ENCODE data around the gene DPYSL4.
A peak's percentile ranks its signal among the peaks of the same experiment; 100 is the strongest.

DPYSL4 gene

DNA sequence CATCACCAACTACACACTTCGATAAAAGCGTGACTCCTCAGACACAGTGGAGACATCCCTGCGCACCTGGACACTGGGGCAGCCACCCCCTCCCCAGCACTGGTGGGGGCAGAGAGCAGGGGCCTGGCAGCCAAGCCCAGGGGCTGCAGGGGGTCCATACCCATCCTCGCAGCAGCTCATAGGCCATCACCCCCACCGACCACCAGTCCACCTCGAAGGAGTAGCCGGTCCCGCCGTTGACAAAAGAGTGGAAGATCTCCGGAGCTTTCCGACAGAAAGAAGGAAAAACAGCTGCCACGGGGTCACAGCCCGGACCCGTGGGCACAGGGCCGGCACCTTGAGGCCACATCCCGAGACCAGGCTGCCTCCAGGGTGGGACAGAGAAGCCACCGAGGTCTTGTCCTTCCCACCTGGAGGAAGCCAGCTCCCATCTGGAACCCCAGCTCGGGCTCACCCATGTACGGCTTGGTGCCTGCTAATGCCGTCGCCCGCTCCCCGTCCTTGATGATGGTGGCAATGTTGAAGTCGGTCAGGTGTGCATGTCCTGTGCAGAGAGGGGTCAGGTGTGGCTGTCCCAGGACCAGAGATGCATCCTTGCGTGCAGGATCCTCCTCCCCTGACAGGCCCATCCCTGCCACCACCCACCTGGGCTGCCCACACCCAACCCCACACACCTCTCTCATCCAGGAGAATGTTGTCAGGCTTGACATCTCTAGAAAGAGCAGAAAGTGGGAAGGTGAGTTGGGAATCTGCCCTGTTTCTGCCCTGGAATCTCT is 38.5 kb downstream of the DPYSL4 start:
- no peaks in the 10 kb centered on the region for H3K9me3 ChIP-seq (replicated peaks; ENCODE audit: low read length)
- no peak overlapping the region for H3K4me2 ChIP-seq (ENCODE audit: low read length)
- no peak overlapping the region for H3K9ac ChIP-seq (ENCODE audit: low read depth, low read length)
- H3K4me3 ChIP-seq (ENCODE audit: low read length) = no peak overlapping the region
- H3K4me1 ChIP-seq (ENCODE audit: control insufficient read depth, insufficient read depth, low read length) = peaks cover 7% of the 10 kb centered on the region
- H3K36me3 ChIP-seq (ENCODE audit: insufficient read depth, low read length) = no peaks in the 10 kb centered on the region
- H3K27me3 ChIP-seq (ENCODE audit: control insufficient read depth, insufficient read depth, low read length) = no peaks in the 10 kb centered on the region

DNA sequence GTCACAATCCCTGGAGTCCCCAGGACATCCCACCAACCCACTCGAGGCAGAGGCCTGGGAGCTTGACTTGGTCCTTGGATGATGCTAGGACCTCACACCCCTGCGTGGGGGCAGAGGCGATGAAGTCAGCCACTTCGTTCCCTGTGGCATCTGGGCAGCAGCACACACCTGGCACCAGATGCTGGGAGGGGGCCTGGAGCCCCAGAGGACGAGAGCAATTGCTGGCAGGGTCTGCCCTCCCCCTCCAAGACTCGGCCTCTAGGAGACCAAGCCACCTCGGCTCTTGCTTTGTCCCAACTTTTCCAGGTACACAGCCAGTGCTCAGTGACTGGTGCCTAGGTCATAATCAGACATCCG is 39.1 kb downstream of the DPYSL4 start:
- no peak overlapping the region for H3K4me3 ChIP-seq (ENCODE audit: low read length)
- H3K4me2 ChIP-seq (ENCODE audit: low read length) = no peak overlapping the region
- H3K9ac ChIP-seq (ENCODE audit: low read depth, low read length) = no peak overlapping the region
- no peaks in the 10 kb centered on the region for H3K27me3 ChIP-seq (ENCODE audit: control insufficient read depth, insufficient read depth, low read length)
- no peaks in the 10 kb centered on the region for H3K36me3 ChIP-seq (ENCODE audit: insufficient read depth, low read length)
- no peaks in the 10 kb centered on the region for H3K9me3 ChIP-seq (replicated peaks; ENCODE audit: low read length)
- H3K4me1 ChIP-seq (ENCODE audit: control insufficient read depth, insufficient read depth, low read length) = peaks cover 9% of the 10 kb centered on the region

GRCh38 chr10:132226586-132227405 is 40.0 kb downstream of the DPYSL4 start:
- Histone ChIP-seq H3K9ac (ENCODE audit: low read depth, low read length) (no peak overlapping the region), H3K4me2 (ENCODE audit: low read length) (no peak overlapping the region), H3K4me1 (ENCODE audit: control insufficient read depth, insufficient read depth, low read length) (peaks cover 9% of the 10 kb centered on the region)

GRCh38 chr10:132227851-132228390 is 41.2 kb downstream of the DPYSL4 start:
- Histone ChIP-seq H3K4me1 (ENCODE audit: control insufficient read depth, insufficient read depth, low read length) (peaks cover 11% of the 10 kb centered on the region), H3K4me3 (ENCODE audit: low read length) (no peak overlapping the region), H3K9ac (ENCODE audit: low read depth, low read length) (no peak overlapping the region)

More at GRCh38 chr10:132226586-132227405, 40.0 kb downstream of the DPYSL4 start:
- Histone ChIP-seq H3K4me3 (ENCODE audit: low read length) (no peak overlapping the region), H3K36me3 (ENCODE audit: insufficient read depth, low read length) (no peaks in the 10 kb centered on the region), H3K9me3 (replicated peaks; ENCODE audit: low read length) (no peaks in the 10 kb centered on the region), H3K27me3 (ENCODE audit: control insufficient read depth, insufficient read depth, low read length) (no peaks in the 10 kb centered on the region)

DNA sequence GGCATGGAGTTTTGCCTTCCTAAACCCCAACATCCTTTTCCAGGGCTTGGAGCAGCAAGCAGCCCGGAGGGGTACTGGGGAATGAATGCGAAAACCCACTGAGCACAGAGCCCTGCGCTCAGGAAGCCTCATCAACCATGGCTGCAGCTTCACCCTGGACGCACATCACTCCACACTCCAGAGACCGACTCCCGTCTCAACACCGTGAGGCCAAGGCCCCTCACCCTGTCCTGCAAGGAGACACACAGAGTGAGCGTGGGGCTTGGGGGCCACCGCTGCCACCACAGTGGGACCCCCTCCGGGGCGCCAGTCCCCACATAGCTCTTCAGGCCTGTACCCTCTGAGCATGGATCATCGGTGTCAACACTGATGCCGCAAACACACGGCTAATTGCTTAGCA is 41.9 kb downstream of the DPYSL4 start:
- no peaks in the 10 kb centered on the region for H3K27me3 ChIP-seq (ENCODE audit: control insufficient read depth, insufficient read depth, low read length)
- H3K9ac ChIP-seq (ENCODE audit: low read depth, low read length) = no peak overlapping the region
- H3K36me3 ChIP-seq (ENCODE audit: insufficient read depth, low read length) = no peaks in the 10 kb centered on the region
- no peak overlapping the region for H3K4me3 ChIP-seq (ENCODE audit: low read length)
- no peaks in the 10 kb centered on the region for H3K9me3 ChIP-seq (replicated peaks; ENCODE audit: low read length)
- H3K4me1 ChIP-seq (ENCODE audit: control insufficient read depth, insufficient read depth, low read length) = peaks cover 13% of the 10 kb centered on the region
- no peak overlapping the region for H3K4me2 ChIP-seq (ENCODE audit: low read length)

More at GRCh38 chr10:132227851-132228390, 41.2 kb downstream of the DPYSL4 start:
- no peaks in the 10 kb centered on the region for H3K36me3 ChIP-seq (ENCODE audit: insufficient read depth, low read length)
- H3K4me2 ChIP-seq (ENCODE audit: low read length) = no peak overlapping the region
- no peaks in the 10 kb centered on the region for H3K27me3 ChIP-seq (ENCODE audit: control insufficient read depth, insufficient read depth, low read length)
- H3K9me3 ChIP-seq (replicated peaks; ENCODE audit: low read length) = no peaks in the 10 kb centered on the region

- Histone ChIP-seq H3K9me3 (replicated peaks; ENCODE audit: low read length) (no peaks in the 10 kb centered on the region), H3K4me2 (ENCODE audit: low read length) (no peak overlapping the region), H3K4me3 (ENCODE audit: low read length) (no peak overlapping the region), H3K4me1 (ENCODE audit: control insufficient read depth, insufficient read depth, low read length) (peaks cover 13% of the 10 kb centered on the region), H3K36me3 (ENCODE audit: insufficient read depth, low read length) (no peaks in the 10 kb centered on the region), H3K27me3 (ENCODE audit: control insufficient read depth, insufficient read depth, low read length) (no peaks in the 10 kb centered on the region), H3K9ac (ENCODE audit: low read depth, low read length) (no peak overlapping the region)
Observed at GRCh38 chr10:132229096-132229495, 42.3 kb downstream of the DPYSL4 start.

DNA sequence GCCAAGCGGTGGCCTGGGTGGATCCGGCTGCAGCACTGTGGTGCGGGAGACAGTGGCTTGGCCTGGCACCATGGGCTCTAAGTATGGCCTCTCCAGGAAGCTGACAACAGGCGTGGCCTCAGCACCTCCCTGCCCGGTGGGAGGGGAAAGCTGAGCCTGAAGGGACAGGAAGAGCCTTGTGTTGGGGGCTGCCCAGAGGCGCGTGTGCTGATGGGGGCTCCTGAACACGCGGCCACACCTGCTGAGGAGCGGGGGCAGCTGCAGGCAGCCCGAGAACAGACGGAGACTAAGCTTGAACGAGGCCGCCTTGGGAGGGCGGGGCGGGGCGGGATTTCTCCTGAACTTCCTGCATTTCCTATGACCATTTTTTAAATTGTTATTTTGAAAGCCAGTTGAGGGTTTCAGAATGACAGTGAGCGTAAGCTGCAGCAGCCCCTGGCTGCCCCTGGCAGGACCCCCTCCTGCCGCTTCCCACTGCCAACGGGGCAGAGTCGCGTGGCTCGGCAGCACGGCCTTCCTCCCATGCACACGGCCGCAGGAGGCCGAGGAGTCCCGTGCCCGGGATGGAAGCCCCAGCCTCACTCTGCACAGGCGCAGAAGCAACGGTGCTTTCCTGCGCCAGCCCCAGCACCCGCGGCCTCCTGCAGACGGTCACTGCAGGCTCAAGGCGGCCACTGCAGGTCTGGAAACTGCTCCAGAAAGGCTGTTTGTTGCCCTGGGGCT is 43.2 kb downstream of the DPYSL4 start:
- no peaks in the 10 kb centered on the region for H3K9me3 ChIP-seq (replicated peaks; ENCODE audit: low read length)
- H3K4me2 ChIP-seq (ENCODE audit: low read length) = peak overlapping the region; percentile 78
- no peaks in the 10 kb centered on the region for H3K36me3 ChIP-seq (ENCODE audit: insufficient read depth, low read length)
- peak overlapping the region; percentile 63 for H3K4me3 ChIP-seq (ENCODE audit: low read length)
- no peaks in the 10 kb centered on the region for H3K27me3 ChIP-seq (ENCODE audit: control insufficient read depth, insufficient read depth, low read length)
- peaks cover 13% of the 10 kb centered on the region for H3K4me1 ChIP-seq (ENCODE audit: control insufficient read depth, insufficient read depth, low read length)
- H3K9ac ChIP-seq (ENCODE audit: low read depth, low read length) = peak overlapping the region; percentile 52

GRCh38 chr10:132230557-132231210 is 43.9 kb downstream of the DPYSL4 start:
- peak overlapping the region; percentile 52 for H3K9ac ChIP-seq (ENCODE audit: low read depth, low read length)
- no peaks in the 10 kb centered on the region for H3K9me3 ChIP-seq (replicated peaks; ENCODE audit: low read length)
- no peaks in the 10 kb centered on the region for H3K27me3 ChIP-seq (ENCODE audit: control insufficient read depth, insufficient read depth, low read length)
- H3K36me3 ChIP-seq (ENCODE audit: insufficient read depth, low read length) = no peaks in the 10 kb centered on the region
- H3K4me1 ChIP-seq (ENCODE audit: control insufficient read depth, insufficient read depth, low read length) = peaks cover 13% of the 10 kb centered on the region
- H3K4me2 ChIP-seq (ENCODE audit: low read length) = peak overlapping the region; percentile 78
- peak overlapping the region; percentile 63 for H3K4me3 ChIP-seq (ENCODE audit: low read length)

DNA sequence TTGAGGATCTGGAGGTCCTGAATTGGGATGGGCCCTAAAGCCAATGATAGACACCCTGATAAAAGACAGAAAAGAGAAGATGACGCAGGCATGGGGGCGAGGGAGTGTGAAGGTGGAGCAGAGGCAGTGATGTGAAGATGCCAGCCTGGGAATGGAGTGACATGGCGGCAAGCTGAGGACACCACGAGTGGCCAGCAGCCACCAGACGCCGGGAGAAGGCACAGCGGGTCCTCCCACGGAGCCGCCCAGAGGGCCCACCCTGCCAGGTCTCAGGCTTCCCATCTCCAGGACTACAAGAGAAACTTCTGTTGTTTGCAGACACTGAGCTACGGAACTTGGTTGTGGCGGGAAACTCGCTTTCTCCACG is 44.9 kb downstream of the DPYSL4 start:
- H3K9ac ChIP-seq (ENCODE audit: low read depth, low read length) = no peak overlapping the region
- H3K4me3 ChIP-seq (ENCODE audit: low read length) = no peak overlapping the region

GRCh38 chr10:132232023-132232951 is 45.5 kb downstream of the DPYSL4 start:
- Histone ChIP-seq H3K4me3 (ENCODE audit: low read length) (no peak overlapping the region), H3K4me1 (ENCODE audit: control insufficient read depth, insufficient read depth, low read length) (peaks cover 13% of the 10 kb centered on the region), H3K27me3 (ENCODE audit: control insufficient read depth, insufficient read depth, low read length) (no peaks in the 10 kb centered on the region), H3K36me3 (ENCODE audit: insufficient read depth, low read length) (no peaks in the 10 kb centered on the region), H3K9ac (ENCODE audit: low read depth, low read length) (no peak overlapping the region), H3K4me2 (ENCODE audit: low read length) (no peak overlapping the region), H3K9me3 (replicated peaks; ENCODE audit: low read length) (no peaks in the 10 kb centered on the region)

More for the DNA sequence above, 44.9 kb downstream of the DPYSL4 start:
- Histone ChIP-seq H3K4me2 (ENCODE audit: low read length) (no peak overlapping the region), H3K9me3 (replicated peaks; ENCODE audit: low read length) (no peaks in the 10 kb centered on the region), H3K4me1 (ENCODE audit: control insufficient read depth, insufficient read depth, low read length) (peaks cover 13% of the 10 kb centered on the region), H3K36me3 (ENCODE audit: insufficient read depth, low read length) (no peaks in the 10 kb centered on the region), H3K27me3 (ENCODE audit: control insufficient read depth, insufficient read depth, low read length) (no peaks in the 10 kb centered on the region)
